Astrocyte of the spinal cord (primary cell): ENCODE measurements around the gene MPND.
"Not testable (repeated sequence)": the region's sequence is repeated elsewhere in the genome, so short reads cannot be mapped to it uniquely, and the experiment has no call there.

Experiments used
- DNase-seq: peaks from one replicate; pipeline ENCODE4 v3.0.0; 2011; ENCODE audit warnings: low read depth, low spot score
- H3K4me3 ChIP-seq: 2 replicates; pipeline ENCODE4 v1.5.1; 2011; ENCODE audit warnings: low read depth, mild to moderate bottlenecking, low read length, moderate library complexity
- in situ Hi-C: cut with HindIII; loops from 2 replicates; pipeline ENCODE4 v1.10.0; 2017; ENCODE audit warnings: low sequenced_read_pairs
- TF ChIP-seq, protein P1 (sequence below): IDR thresholded peaks from 2 replicates; pipeline ENCODE4 v1.5.1; 2012; ENCODE audit warnings: low read depth, mild to moderate bottlenecking, low read length, inconsistent platforms

MPND gene

GRCh38 chr19:4347521-4347920, 4.2 kb downstream of the MPND start:
- in situ Hi-C loops = no loop called here
- H3K4me3 ChIP-seq = no peak overlapping the region
- TF ChIP-seq, protein P1, sequence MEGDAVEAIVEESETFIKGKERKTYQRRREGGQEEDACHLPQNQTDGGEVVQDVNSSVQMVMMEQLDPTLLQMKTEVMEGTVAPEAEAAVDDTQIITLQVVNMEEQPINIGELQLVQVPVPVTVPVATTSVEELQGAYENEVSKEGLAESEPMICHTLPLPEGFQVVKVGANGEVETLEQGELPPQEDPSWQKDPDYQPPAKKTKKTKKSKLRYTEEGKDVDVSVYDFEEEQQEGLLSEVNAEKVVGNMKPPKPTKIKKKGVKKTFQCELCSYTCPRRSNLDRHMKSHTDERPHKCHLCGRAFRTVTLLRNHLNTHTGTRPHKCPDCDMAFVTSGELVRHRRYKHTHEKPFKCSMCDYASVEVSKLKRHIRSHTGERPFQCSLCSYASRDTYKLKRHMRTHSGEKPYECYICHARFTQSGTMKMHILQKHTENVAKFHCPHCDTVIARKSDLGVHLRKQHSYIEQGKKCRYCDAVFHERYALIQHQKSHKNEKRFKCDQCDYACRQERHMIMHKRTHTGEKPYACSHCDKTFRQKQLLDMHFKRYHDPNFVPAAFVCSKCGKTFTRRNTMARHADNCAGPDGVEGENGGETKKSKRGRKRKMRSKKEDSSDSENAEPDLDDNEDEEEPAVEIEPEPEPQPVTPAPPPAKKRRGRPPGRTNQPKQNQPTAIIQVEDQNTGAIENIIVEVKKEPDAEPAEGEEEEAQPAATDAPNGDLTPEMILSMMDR = no peak
- no peak for DNase-seq

DNA sequence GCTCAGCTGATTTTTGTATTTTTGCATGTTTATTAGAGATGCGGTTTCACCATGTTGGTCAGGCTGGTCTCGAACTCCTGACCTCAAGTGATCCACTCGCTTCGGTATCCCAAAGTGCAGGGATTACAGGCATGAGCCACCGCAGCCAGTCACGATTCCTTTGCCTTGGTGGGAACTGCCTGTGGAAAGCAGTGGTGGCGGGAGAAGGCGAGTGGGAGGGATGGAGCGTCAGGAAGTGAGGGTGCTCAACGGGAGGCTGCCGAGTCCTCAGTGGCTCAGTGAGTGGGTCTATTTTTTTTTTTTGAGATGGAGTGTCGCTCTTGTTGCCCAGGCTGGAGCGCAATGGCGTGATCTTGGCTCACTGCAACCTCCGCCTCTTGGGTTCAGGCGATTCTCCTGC, 5.9 kb downstream of the MPND start:
- in situ Hi-C loops = not testable (repeated sequence)

GRCh38 chr19:4350111-4350510, 6.7 kb downstream of the MPND start:
- in situ Hi-C loops = no loop called here
- DNase-seq = no peak
- TF ChIP-seq, protein P1 = no peak
- no peak overlapping the region for H3K4me3 ChIP-seq

More for the DNA sequence above, 5.9 kb downstream of the MPND start:
- not testable (repeated sequence) for H3K4me3 ChIP-seq, DNase-seq

DNA sequence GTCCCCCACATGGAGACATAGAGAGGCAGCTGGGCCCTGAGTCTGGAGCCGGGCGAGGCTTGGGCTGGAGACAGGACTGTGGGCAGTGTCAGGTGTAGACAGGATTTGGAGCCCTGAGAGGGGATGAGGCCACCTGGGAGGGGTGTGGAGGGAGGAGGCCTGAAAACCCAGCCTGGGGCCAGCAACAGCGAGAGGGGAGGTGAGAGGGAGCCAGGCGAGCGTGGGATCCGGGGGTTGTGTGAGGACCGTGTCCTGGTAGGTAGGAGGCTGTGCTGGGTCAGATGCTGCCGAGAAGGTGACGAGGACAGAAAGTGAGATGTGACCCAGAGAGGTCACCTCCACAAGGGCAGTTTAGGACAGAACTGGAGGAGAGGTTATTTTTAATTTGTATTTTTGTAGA, 7.4 kb downstream of the MPND start:
- TF ChIP-seq, protein P1 = no peak
- in situ Hi-C loops = no loop called here
- no peak for DNase-seq
- no peak overlapping the region for H3K4me3 ChIP-seq

DNA sequence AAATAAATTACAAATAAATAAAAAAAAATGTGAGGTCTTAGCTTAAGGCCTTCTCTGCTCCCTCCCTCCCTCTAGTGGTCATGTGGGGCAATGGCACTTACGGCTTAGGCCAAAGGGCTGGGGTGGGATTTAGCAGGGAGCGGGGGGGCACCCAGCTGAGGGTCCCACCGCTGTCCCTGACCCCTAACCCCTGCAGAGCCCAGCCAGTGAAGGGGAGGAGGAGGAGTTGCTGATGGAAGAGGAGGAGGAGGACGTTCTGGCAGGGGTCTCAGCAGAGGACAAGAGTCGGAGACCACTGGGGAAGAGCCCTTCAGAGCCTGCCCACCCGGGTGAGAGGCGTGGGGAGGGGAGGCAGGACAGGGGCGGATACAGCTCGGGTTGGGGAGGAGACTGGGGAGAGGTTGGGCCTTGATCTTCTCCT, 9.3 kb downstream of the MPND start:
- in situ Hi-C loops = no loop called here
- peak; percentile 60 for DNase-seq
- H3K4me3 ChIP-seq = no peak overlapping the region
- TF ChIP-seq, protein P1 = peak; percentile 88

DNA sequence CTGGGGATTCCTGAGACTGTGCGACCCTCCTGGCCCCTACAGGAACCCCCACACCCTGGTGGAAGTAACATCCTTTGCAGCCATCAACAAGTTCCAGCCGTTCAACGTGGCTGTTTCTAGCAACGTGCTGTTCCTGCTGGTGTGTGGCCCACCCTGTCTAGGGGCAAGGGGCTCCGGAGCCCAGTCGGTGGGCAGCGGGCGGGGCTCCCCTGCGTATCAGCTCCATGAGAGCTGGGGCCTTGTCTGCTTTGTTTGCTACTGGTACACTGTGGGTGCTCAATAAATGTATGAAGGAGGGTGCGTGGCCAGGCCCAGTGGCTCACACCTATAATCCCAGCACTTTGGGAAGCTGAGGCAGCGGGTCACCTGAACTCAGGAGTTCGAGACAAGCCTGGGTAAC, 10.9 kb downstream of the MPND start:
- H3K4me3 ChIP-seq = no peak overlapping the region
- no peak for DNase-seq
- in situ Hi-C loops = no loop called here
- TF ChIP-seq, protein P1 = no peak

- in situ Hi-C loops = no loop called here
- DNase-seq = no peak
- no peak overlapping the region for H3K4me3 ChIP-seq
- TF ChIP-seq, protein P1 = no peak
Measured at GRCh38 chr19:4354897-4355296, 11.5 kb downstream of the MPND start.
